SK-N-SH treated with all-trans-retinoic acid at 6 μM for 48 hours (cell line): ENCODE data around the gene COL9A3.
A peak's percentile ranks its signal among the peaks of the same experiment; 100 is the strongest.

Source experiments
- ATAC-seq: fragments of 200-7000 bp; cut with Tn5 transposase; 3 replicates; pipeline ENCODE4 v1.9.1; 2020; ENCODE audit warnings: mild to moderate bottlenecking, moderate library complexity
- ARNTL ChIP-seq: fragments of 450-650 bp; formaldehyde crosslinking; IDR thresholded peaks from 2 replicates; pipeline ENCODE4 v1.5.0; 2020; ENCODE audit warnings: low read depth, mild to moderate bottlenecking, moderate library complexity, borderline replicate concordance
- BACH2 ChIP-seq: fragments of 250-450 bp; sonication (Bioruptor Pico); IDR thresholded peaks from 2 replicates; pipeline ENCODE4 v1.9.0; 2021; ENCODE audit warnings: mild to moderate bottlenecking, borderline replicate concordance
- CSDC2 ChIP-seq: fragments of 250-450 bp; sonication (Bioruptor Pico); IDR thresholded peaks from 2 replicates; pipeline ENCODE4 v1.5.0; 2020; ENCODE audit warnings: mild to moderate bottlenecking, moderate library complexity
- ESRRG ChIP-seq: fragments of 250-450 bp; sonication (Bioruptor Pico); IDR thresholded peaks from 2 replicates; pipeline ENCODE4 v1.6.1; 2021; ENCODE audit warnings: mild to moderate bottlenecking
- GLIS3 ChIP-seq: fragments of 250-450 bp; sonication (Bioruptor Pico); IDR thresholded peaks from 2 replicates; pipeline ENCODE4 v1.5.0; 2020; ENCODE audit warnings: mild to moderate bottlenecking, moderate library complexity
- ISL1 ChIP-seq: fragments of 250-450 bp; sonication (Bioruptor Pico); IDR thresholded peaks from 2 replicates; pipeline ENCODE4 v2.1.2; 2022; ENCODE audit warnings: mild to moderate bottlenecking, moderate library complexity
- PPARA ChIP-seq: fragments of 250-450 bp; sonication (Bioruptor Pico); IDR thresholded peaks from 2 replicates; pipeline ENCODE4 v1.5.0; 2020; ENCODE audit warnings: mild to moderate bottlenecking, borderline replicate concordance
- RARB ChIP-seq: fragments of 250-450 bp; sonication (Bioruptor Pico); IDR thresholded peaks from 2 replicates; pipeline ENCODE4 v1.8.0; 2021; ENCODE audit warnings: mild to moderate bottlenecking, moderate library complexity
- SNAI2 ChIP-seq: fragments of 250-450 bp; sonication (Bioruptor Pico); IDR thresholded peaks from 2 replicates; pipeline ENCODE4 v1.5.0; 2020; ENCODE audit warnings: mild to moderate bottlenecking, moderate library complexity
- TCF4 ChIP-seq: fragments of 250-450 bp; sonication (Bioruptor Pico); IDR thresholded peaks from 2 replicates; pipeline ENCODE4 v1.8.0; 2021; ENCODE audit warnings: mild to moderate bottlenecking, moderate library complexity, borderline replicate concordance
- TOX ChIP-seq: fragments of 250-450 bp; sonication (Bioruptor Pico); IDR thresholded peaks from 2 replicates; pipeline ENCODE4 v1.8.0; 2021; ENCODE audit warnings: mild to moderate bottlenecking, moderate library complexity, borderline replicate concordance
- ZC3H10 ChIP-seq: fragments of 250-450 bp; sonication (Bioruptor Pico); IDR thresholded peaks from 2 replicates; pipeline ENCODE4 v1.5.1; 2021; ENCODE audit warnings: mild to moderate bottlenecking, moderate library complexity
- ZFP3 ChIP-seq: fragments of 250-450 bp; sonication (Bioruptor Pico); IDR thresholded peaks from 2 replicates; pipeline ENCODE4 v1.5.0; 2020; ENCODE audit warnings: mild to moderate bottlenecking, moderate library complexity
- ZNF565 ChIP-seq: fragments of 450-650 bp; formaldehyde crosslinking; conservative IDR thresholded peaks from 2 replicates; pipeline ENCODE4 v1.5.0; 2020; ENCODE audit warnings: low read depth, mild to moderate bottlenecking, moderate library complexity
- ZNF70 ChIP-seq: fragments of 450-650 bp; formaldehyde crosslinking; IDR thresholded peaks from 2 replicates; pipeline ENCODE4 v1.5.0; 2020; ENCODE audit warnings: mild to moderate bottlenecking, moderate library complexity
- ZNF8 ChIP-seq: fragments of 450-650 bp; formaldehyde crosslinking; IDR thresholded peaks from 2 replicates; pipeline ENCODE4 v1.5.0; 2020; ENCODE audit warnings: mild to moderate bottlenecking, moderate library complexity
- TF ChIP-seq, protein P1 (sequence below): fragments of 250-450 bp; sonication (Bioruptor Pico); IDR thresholded peaks from 2 replicates; pipeline ENCODE4 v1.8.0; 2020; ENCODE audit warnings: mild to moderate bottlenecking, moderate library complexity, borderline replicate concordance
- TF ChIP-seq, protein P2 (sequence below): fragments of 250-450 bp; sonication (Bioruptor Pico); IDR thresholded peaks from 2 replicates; pipeline ENCODE4 v1.5.1; 2021; ENCODE audit warnings: mild to moderate bottlenecking, moderate library complexity
- TF ChIP-seq, protein P3 (sequence below): fragments of 250-450 bp; sonication (Bioruptor Pico); IDR thresholded peaks from 2 replicates; pipeline ENCODE4 v1.5.1; 2020; ENCODE audit warnings: low read depth, mild to moderate bottlenecking, moderate library complexity
- TF ChIP-seq, protein P4 (sequence below): fragments of 250-450 bp; sonication (Bioruptor Pico); IDR thresholded peaks from 2 replicates; pipeline ENCODE4 v1.5.0; 2020; ENCODE audit warnings: mild to moderate bottlenecking, moderate library complexity

The COL9A3 gene

DNA sequence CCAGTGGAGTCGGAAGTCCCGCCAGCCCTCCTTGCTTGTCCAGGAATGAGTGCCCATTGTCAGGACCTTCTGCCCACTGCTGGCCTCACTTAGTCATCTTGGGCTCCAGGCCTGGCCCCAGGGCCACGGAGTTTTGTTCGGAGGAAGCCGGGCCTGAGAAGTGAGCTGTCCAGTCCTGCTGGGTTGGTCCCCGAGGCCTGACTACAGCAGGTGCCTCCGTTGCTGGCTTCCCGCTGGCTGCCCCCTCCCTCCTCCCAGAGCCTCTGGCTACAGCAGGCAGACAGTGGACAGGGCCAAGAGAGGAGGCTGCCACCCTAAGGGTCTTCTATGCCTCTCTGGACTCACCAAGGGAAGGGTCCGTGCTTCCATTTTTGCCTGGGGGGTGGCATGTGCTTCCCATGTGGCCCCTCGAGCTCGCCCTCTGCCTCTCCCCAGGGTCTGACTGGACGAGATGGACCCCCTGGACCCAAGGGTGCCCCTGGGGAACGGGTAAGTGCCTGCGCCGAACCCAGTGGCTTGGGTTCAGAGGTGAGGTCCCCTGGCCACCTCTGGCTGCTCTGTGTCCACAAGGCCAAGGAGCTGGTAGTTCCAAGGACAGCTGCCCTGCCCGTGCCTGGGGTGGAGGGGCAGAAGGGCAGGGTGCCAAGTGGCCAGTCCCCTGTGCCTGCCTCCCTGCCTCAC, 2.8 kb downstream of the COL9A3 start:
- ATAC-seq, result peak; percentile 37
- TF ChIP-seq GLIS3, result no peak
- TF ChIP-seq, protein P1, sequence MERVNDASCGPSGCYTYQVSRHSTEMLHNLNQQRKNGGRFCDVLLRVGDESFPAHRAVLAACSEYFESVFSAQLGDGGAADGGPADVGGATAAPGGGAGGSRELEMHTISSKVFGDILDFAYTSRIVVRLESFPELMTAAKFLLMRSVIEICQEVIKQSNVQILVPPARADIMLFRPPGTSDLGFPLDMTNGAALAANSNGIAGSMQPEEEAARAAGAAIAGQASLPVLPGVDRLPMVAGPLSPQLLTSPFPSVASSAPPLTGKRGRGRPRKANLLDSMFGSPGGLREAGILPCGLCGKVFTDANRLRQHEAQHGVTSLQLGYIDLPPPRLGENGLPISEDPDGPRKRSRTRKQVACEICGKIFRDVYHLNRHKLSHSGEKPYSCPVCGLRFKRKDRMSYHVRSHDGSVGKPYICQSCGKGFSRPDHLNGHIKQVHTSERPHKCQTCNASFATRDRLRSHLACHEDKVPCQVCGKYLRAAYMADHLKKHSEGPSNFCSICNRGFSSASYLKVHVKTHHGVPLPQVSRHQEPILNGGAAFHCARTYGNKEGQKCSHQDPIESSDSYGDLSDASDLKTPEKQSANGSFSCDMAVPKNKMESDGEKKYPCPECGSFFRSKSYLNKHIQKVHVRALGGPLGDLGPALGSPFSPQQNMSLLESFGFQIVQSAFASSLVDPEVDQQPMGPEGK, result no peak
- no peak for TF ChIP-seq ISL1 (CRISPR knock-in tag)
- TF ChIP-seq ZNF70 (CRISPR knock-in tag), result no peak
- TF ChIP-seq ZNF8 (CRISPR knock-in tag), result no peak
- no peak for TF ChIP-seq TCF4
- TF ChIP-seq ZFP3, result no peak
- TF ChIP-seq, protein P2, sequence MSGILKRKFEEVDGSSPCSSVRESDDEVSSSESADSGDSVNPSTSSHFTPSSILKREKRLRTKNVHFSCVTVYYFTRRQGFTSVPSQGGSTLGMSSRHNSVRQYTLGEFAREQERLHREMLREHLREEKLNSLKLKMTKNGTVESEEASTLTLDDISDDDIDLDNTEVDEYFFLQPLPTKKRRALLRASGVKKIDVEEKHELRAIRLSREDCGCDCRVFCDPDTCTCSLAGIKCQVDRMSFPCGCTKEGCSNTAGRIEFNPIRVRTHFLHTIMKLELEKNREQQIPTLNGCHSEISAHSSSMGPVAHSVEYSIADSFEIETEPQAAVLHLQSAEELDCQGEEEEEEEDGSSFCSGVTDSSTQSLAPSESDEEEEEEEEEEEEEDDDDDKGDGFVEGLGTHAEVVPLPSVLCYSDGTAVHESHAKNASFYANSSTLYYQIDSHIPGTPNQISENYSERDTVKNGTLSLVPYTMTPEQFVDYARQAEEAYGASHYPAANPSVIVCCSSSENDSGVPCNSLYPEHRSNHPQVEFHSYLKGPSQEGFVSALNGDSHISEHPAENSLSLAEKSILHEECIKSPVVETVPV, result no peak
- TF ChIP-seq RARB (CRISPR knock-in tag), result no peak
- TF ChIP-seq, protein P3, sequence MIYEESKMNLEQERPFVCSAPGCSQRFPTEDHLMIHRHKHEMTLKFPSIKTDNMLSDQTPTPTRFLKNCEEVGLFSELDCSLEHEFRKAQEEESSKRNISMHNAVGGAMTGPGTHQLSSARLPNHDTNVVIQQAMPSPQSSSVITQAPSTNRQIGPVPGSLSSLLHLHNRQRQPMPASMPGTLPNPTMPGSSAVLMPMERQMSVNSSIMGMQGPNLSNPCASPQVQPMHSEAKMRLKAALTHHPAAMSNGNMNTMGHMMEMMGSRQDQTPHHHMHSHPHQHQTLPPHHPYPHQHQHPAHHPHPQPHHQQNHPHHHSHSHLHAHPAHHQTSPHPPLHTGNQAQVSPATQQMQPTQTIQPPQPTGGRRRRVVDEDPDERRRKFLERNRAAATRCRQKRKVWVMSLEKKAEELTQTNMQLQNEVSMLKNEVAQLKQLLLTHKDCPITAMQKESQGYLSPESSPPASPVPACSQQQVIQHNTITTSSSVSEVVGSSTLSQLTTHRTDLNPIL (CRISPR knock-in tag), result no peak
- TF ChIP-seq, protein P4, sequence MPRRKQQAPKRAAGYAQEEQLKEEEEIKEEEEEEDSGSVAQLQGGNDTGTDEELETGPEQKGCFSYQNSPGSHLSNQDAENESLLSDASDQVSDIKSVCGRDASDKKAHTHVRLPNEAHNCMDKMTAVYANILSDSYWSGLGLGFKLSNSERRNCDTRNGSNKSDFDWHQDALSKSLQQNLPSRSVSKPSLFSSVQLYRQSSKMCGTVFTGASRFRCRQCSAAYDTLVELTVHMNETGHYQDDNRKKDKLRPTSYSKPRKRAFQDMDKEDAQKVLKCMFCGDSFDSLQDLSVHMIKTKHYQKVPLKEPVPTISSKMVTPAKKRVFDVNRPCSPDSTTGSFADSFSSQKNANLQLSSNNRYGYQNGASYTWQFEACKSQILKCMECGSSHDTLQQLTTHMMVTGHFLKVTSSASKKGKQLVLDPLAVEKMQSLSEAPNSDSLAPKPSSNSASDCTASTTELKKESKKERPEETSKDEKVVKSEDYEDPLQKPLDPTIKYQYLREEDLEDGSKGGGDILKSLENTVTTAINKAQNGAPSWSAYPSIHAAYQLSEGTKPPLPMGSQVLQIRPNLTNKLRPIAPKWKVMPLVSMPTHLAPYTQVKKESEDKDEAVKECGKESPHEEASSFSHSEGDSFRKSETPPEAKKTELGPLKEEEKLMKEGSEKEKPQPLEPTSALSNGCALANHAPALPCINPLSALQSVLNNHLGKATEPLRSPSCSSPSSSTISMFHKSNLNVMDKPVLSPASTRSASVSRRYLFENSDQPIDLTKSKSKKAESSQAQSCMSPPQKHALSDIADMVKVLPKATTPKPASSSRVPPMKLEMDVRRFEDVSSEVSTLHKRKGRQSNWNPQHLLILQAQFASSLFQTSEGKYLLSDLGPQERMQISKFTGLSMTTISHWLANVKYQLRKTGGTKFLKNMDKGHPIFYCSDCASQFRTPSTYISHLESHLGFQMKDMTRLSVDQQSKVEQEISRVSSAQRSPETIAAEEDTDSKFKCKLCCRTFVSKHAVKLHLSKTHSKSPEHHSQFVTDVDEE (CRISPR knock-in tag), result no peak
- no peak for TF ChIP-seq ARNTL
- TF ChIP-seq ZNF565 (CRISPR knock-in tag), result no peak
- TF ChIP-seq ESRRG (CRISPR knock-in tag), result no peak
- TF ChIP-seq SNAI2, result no peak

DNA sequence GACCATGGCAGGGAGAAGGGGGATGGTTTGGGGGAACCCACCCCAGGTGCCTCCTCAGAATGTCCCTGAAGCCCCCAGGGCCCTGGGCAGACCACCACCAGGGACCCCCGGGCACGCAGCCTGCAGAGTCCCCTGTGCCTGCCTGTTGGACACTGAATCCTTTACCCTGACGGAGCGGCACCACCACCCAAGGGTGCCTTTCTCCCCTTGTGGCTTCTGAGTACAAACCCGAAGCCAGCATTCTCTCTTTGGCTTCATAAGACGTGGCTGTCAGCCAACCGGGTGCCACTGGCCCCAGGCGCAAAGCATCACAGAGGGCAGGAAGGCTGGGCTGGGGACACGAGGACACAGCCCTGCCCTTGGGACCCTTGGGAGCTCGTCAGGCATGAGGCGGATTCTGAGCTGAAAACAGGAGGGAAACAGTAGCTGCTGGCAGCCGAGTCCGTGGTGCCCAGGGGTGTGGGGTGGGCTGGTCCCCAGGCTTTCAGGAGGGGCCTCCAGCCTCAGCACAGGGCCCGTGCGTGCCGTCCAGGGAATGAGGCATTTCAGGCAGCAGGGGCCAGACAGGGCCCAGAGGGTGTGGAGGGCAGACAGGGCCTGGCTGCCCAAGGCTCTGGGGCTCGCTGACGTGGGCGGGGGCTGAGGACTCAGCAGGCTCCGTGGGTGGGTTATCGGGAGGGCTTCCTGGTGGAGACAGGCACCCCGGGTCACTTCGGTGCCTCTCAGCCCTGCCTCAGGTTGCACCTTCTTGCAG, 3.5 kb downstream of the COL9A3 start:
- no peak for ATAC-seq
- TF ChIP-seq ZNF8 (CRISPR knock-in tag) (no peak), CSDC2 (CRISPR knock-in tag) (no peak), ZNF565 (CRISPR knock-in tag) (no peak), SNAI2 (no peak), ISL1 (CRISPR knock-in tag) (no peak), ZFP3 (no peak), ZC3H10 (CRISPR knock-in tag) (no peak), TOX (no peak), ESRRG (CRISPR knock-in tag) (no peak), PPARA (CRISPR knock-in tag) (no peak), BACH2 (CRISPR knock-in tag) (no peak)
- TF ChIP-seq, protein P3 (CRISPR knock-in tag), result no peak
- TF ChIP-seq, protein P1, result no peak
